WTC11 (cell line): Measurements from ENCODE around the gene ARPC2. TPM values are rescaled to one million over a fixed set of nuclear protein-coding genes. Genes with fewer than 3 reads are reported as not detected.
A peak's percentile ranks its signal among the peaks of the same experiment; 100 is the strongest.

Experiments
- ATAC-seq: fragments of 200-7000 bp; cut with Tn5 transposase; 2 replicates; pipeline ENCODE4 v1.10.0; 2021; ENCODE audit warnings: mild to moderate bottlenecking, moderate library complexity
- CTCF ChIA-PET: fragments of 300-600 bp; sonication (Branson Sonifier 250); formaldehyde crosslinking; loops from one replicate; lab custom pipeline; 2021; ENCODE audit warnings: antibody characterized with exemption; lab: Charles Lee
- POLR2A ChIA-PET: fragments of 350-600 bp; sonication (Branson Sonifier 250); formaldehyde crosslinking; loops from one replicate; lab custom pipeline; 2021; ENCODE audit warnings: antibody characterized with exemption; lab: Charles Lee
- DNase-seq: peaks from one replicate; pipeline ENCODE4 v3.0.0; 2021; ENCODE audit warnings: low spot score
- H3K27ac Mint-ChIP-seq: 2 replicates; pipeline ENCODE4 v1.8.0; 2021; ENCODE audit warnings: mixed read lengths
- H3K27me3 Mint-ChIP-seq: 2 replicates; pipeline ENCODE4 v1.8.0; 2021; ENCODE audit warnings: low read depth, mild to moderate bottlenecking, moderate library complexity, mixed read lengths
- H3K36me3 Mint-ChIP-seq: 2 replicates; pipeline ENCODE4 v1.8.0; 2021; ENCODE audit warnings: mixed read lengths
- H3K4me1 Mint-ChIP-seq: 2 replicates; pipeline ENCODE4 v1.8.0; 2022; ENCODE audit warnings: mixed read lengths
- H3K4me3 Mint-ChIP-seq: 2 replicates; pipeline ENCODE4 v1.8.0; 2021; ENCODE audit warnings: mild to moderate bottlenecking, moderate library complexity, mixed read lengths
- H3K9me3 Mint-ChIP-seq: 2 replicates; pipeline ENCODE4 v1.8.0; 2021; ENCODE audit warnings: mixed read lengths
- ARID4B ChIP-seq: sonication (generic); formaldehyde crosslinking; IDR thresholded peaks from 2 replicates; pipeline ENCODE4 v1.8.0; 2023; ENCODE audit warnings: missing genetic modification reagents, mild to moderate bottlenecking, borderline replicate concordance
- E2F5 ChIP-seq: sonication (generic); formaldehyde crosslinking; IDR thresholded peaks from 2 replicates; pipeline ENCODE4 v1.8.1; 2022; ENCODE audit warnings: mild to moderate bottlenecking, moderate library complexity, missing genetic modification reagents
- EMX1 ChIP-seq: fragments of 250-450 bp; sonication (Bioruptor Pico); IDR thresholded peaks from 2 replicates; pipeline ENCODE4 v1.8.0; 2021; ENCODE audit warnings: mild to moderate bottlenecking
- ERG ChIP-seq: fragments of 250-450 bp; sonication (Bioruptor Pico); IDR thresholded peaks from 2 replicates; pipeline ENCODE4 v1.8.0; 2021; ENCODE audit warnings: mild to moderate bottlenecking
- FOXP1 ChIP-seq: sonication (generic); formaldehyde crosslinking; IDR thresholded peaks from 2 replicates; pipeline ENCODE4 v1.8.0; 2022; ENCODE audit warnings: missing genetic modification reagents, mild to moderate bottlenecking, moderate library complexity, borderline replicate concordance
- GABPB1 ChIP-seq: sonication (generic); formaldehyde crosslinking; IDR thresholded peaks from 2 replicates; pipeline ENCODE4 v1.8.1; 2023; ENCODE audit warnings: mild to moderate bottlenecking, missing genetic modification reagents
- GTF2I ChIP-seq: fragments of 250-450 bp; sonication (Bioruptor Pico); conservative IDR thresholded peaks from 2 replicates; pipeline ENCODE4 v1.4.0; 2021; ENCODE audit warnings: mild to moderate bottlenecking
- JAZF1 ChIP-seq: fragments of 250-450 bp; sonication (Bioruptor Pico); IDR thresholded peaks from 2 replicates; pipeline ENCODE4 v1.9.0; 2021; ENCODE audit warnings: moderate library complexity, mild to moderate bottlenecking, inconsistent platforms
- MAX ChIP-seq: sonication (generic); formaldehyde crosslinking; IDR thresholded peaks from 2 replicates; pipeline ENCODE4 v1.8.0; 2022; ENCODE audit warnings: mild to moderate bottlenecking, missing genetic modification reagents
- NFATC4 ChIP-seq: fragments of 250-450 bp; sonication (Bioruptor Pico); IDR thresholded peaks from 2 replicates; pipeline ENCODE4 v1.9.0; 2021; ENCODE audit warnings: mild to moderate bottlenecking
- NFE2L1 ChIP-seq: sonication (generic); formaldehyde crosslinking; IDR thresholded peaks from 2 replicates; pipeline ENCODE4 v1.8.1; 2023; ENCODE audit warnings: missing genetic modification reagents
- NR1H2 ChIP-seq: sonication (generic); formaldehyde crosslinking; IDR thresholded peaks from 2 replicates; pipeline ENCODE4 v1.9.0; 2021; ENCODE audit warnings: mild to moderate bottlenecking, moderate library complexity, missing genetic modification reagents
- PRDM15 ChIP-seq: sonication (generic); formaldehyde crosslinking; IDR thresholded peaks from 2 replicates; pipeline ENCODE4 v1.8.0; 2022; ENCODE audit warnings: missing genetic modification reagents
- SOX15 ChIP-seq: fragments of 250-450 bp; sonication (Bioruptor Pico); IDR thresholded peaks from 2 replicates; pipeline ENCODE4 v1.9.0; 2021; ENCODE audit warnings: mild to moderate bottlenecking
- ZBTB43 ChIP-seq: sonication (generic); formaldehyde crosslinking; IDR thresholded peaks from 2 replicates; pipeline ENCODE4 v1.8.1; 2023; ENCODE audit warnings: mild to moderate bottlenecking, missing genetic modification reagents
- ZNF219 ChIP-seq: sonication (generic); formaldehyde crosslinking; IDR thresholded peaks from 2 replicates; pipeline ENCODE4 v1.8.0; 2023; ENCODE audit warnings: missing genetic modification reagents, mild to moderate bottlenecking, borderline replicate concordance
- ZNF263 ChIP-seq: sonication (generic); formaldehyde crosslinking; IDR thresholded peaks from 2 replicates; pipeline ENCODE4 v1.8.1; 2022; ENCODE audit warnings: low read depth, mild to moderate bottlenecking, moderate library complexity, missing genetic modification reagents
- ZNF416 ChIP-seq: fragments of 250-450 bp; sonication (Bioruptor Pico); IDR thresholded peaks from 2 replicates; pipeline ENCODE4 v1.9.0; 2021; ENCODE audit warnings: mild to moderate bottlenecking, inconsistent platforms
- ZSCAN18 ChIP-seq: fragments of 250-450 bp; sonication (Bioruptor Pico); IDR thresholded peaks from 2 replicates; pipeline ENCODE4 v2.1.2; 2022; ENCODE audit warnings: mild to moderate bottlenecking, moderate library complexity
- total RNA-seq: library from RNA; stranded (reverse); gene quantifications from 3 replicates; pipeline ENCODE4 v1.2.3, GENCODE V29; 2021

Gene ARPC2
- total RNA-seq, 1 experiment from 2014 or later, result 184 TPM

- H3K9me3 Mint-ChIP-seq, result no peaks in the 10 kb centered on the region
- no peak overlapping the region for H3K27ac Mint-ChIP-seq
- TF ChIP-seq GTF2I (CRISPR knock-in tag), result no peak
- no peak for TF ChIP-seq GABPB1
- TF ChIP-seq ZNF219 (CRISPR knock-in tag), result no peak
- TF ChIP-seq JAZF1 (CRISPR knock-in tag), result no peak
- no peak for TF ChIP-seq ZNF263
- no peak for TF ChIP-seq ZSCAN18 (CRISPR knock-in tag)
- no peak for TF ChIP-seq MAX
- no peak for TF ChIP-seq FOXP1
- TF ChIP-seq EMX1, result no peak
- no peak for TF ChIP-seq ZBTB43 (CRISPR knock-in tag)
- no peak for TF ChIP-seq E2F5 (CRISPR knock-in tag)
- H3K4me1 Mint-ChIP-seq, result peaks cover 17% of the 10 kb centered on the region
- POLR2A ChIA-PET, result no interaction called here
- no peak for ATAC-seq
- H3K36me3 Mint-ChIP-seq, result peaks cover 22% of the 10 kb centered on the region
- no peaks in the 10 kb centered on the region for H3K27me3 Mint-ChIP-seq
- no peak overlapping the region for H3K4me3 Mint-ChIP-seq
- no peak for DNase-seq
- CTCF ChIA-PET, result no interaction called here
Observed at GRCh38 chr2:218267259-218267658, 50.3 kb downstream of the ARPC2 start.

- CTCF ChIA-PET, result interaction anchor here (0.6 to 4.4 kb wide), 14 partner anchors 10 to 241 kb away, joined by 3 to 52 read pairs (median 5); partner anchors contain the start of genes CATIP, CTDSP1, GPBAR1 and TMBIM1
- POLR2A ChIA-PET, result interaction anchor here (0.7 to 1.7 kb wide), 3 partner anchors 9 to 26 kb away, joined by 3 to 10 read pairs (median 5); partner anchors contain the start of gene GPBAR1
- Mint-ChIP-seq H3K27ac (peak within 1 kb of the TSS; percentile 97), H3K4me3 (peak within 1 kb of the TSS; percentile 84), H3K4me1 (peaks cover 19% of the 10 kb centered on the region), H3K36me3 (peaks cover 38% of the 10 kb centered on the region), H3K27me3 (no peaks in the 10 kb centered on the region), H3K9me3 (no peaks in the 10 kb centered on the region)
- ATAC-seq (peak; percentile 88), DNase-seq (peak; percentile 100)
- no peak for TF ChIP-seq NR1H2 (CRISPR knock-in tag)
- TF ChIP-seq ARID4B (CRISPR knock-in tag), result 0 out of 2 replicates have a peak, but pooled peaks have one; percentile 40
- peak; percentile 61; the same call in 1 of the 2 replicates for TF ChIP-seq NFE2L1 (CRISPR knock-in tag)
- TF ChIP-seq NFATC4 (CRISPR knock-in tag), result no peak
- TF ChIP-seq ZSCAN18 (CRISPR knock-in tag), result no peak
- no peak for TF ChIP-seq SOX15
- TF ChIP-seq ERG, result no peak
- no peak for TF ChIP-seq PRDM15 (CRISPR knock-in tag)
- TF ChIP-seq ZNF416 (CRISPR knock-in tag), result no peak
Observed at GRCh38 chr2:218269900-218270720, 53.1 kb downstream of the ARPC2 start, which contains the start of the genes AAMP and PNKD. Gene AAMP (minus strand): TSS chr2:218270137. CDS start chr2:218270086, 51 bp downstream. Gene PNKD (plus strand): TSS chr2:218270519. CDS start chr2:218270536, 17 bp downstream.
